Adrenal gland (tissue), 12 donors: ENCODE data around the gene KCNH1. TPM values are rescaled to one million over a fixed set of nuclear protein-coding genes. Genes with fewer than 3 reads are reported as not detected.

Experiments
- DNase-seq, 7 donors: peaks; one replicate each; pipeline ENCODE4 v3.0.0-alpha.2; 2019 to 2020
- H3K27ac ChIP-seq, 5 donors: fragments of 200-600 bp; sonication (generic) in 4 of 5; 1 replicate in 3 of 5; 2 replicates in 2 of 5; pipeline versions ENCODE4 v1.5.1 to v1.8.0; 2016 to 2020; ENCODE audit warnings: mild to moderate bottlenecking in 1 of 5
- H3K27me3 ChIP-seq: fragments of 200-600 bp; 2 replicates; pipeline ENCODE4 v1.8.0; 2021
- H3K36me3 ChIP-seq, 2 donors: fragments of 200-600 bp; replicated peaks in 1 of 2; 1 replicate in 1 of 2; 2 replicates in 1 of 2; pipeline versions ENCODE4 v1.5.1 to v1.8.0; 2018 to 2022
- H3K4me1 ChIP-seq, 2 donors: fragments of 200-600 bp; replicated peaks in 1 of 2; 1 replicate in 1 of 2; 2 replicates in 1 of 2; pipeline versions ENCODE4 v1.5.1 to v1.8.0; 2018 to 2021
- H3K4me3 ChIP-seq, 4 donors: fragments of 200-600 bp; sonication (generic) in 3 of 4; one replicate each; pipeline ENCODE4 v1.5.1; 2016 to 2018
- H3K9me3 ChIP-seq, 3 donors: fragments of 200-600 bp; sonication (generic) in 1 of 3; replicated peaks in 1 of 3; 1 replicate in 2 of 3; 2 replicates in 1 of 3; pipeline versions ENCODE4 v1.5.1 to v1.8.0; 2016 to 2021
- POLR2A ChIP-seq, 2 donors: fragments of 450-650 bp; IDR thresholded peaks; one replicate each; pipeline ENCODE4 v1.6.1; 2017; ENCODE audit warnings: antibody characterized with exemption in 2 of 2, mild to moderate bottlenecking in 2 of 2, moderate library complexity in 1 of 2
- whole genome bisulfite sequencing, 4 donors: extraction: QIAGEN DNeasy Blood & Tissue Kit in 2 of 4; methylation state at CpG; one replicate each; pipeline versions ENCODE4 v1.1.5 to v1.1.7; 2013 to 2017; 5-methylcytosine and 5-hydroxymethylcytosine counted together
- intact Hi-C, 2 donors: fragments of 100-400 bp; cut with DNase I; formaldehyde crosslinking; loops; one replicate each; pipeline versions ENCODE4 v1.14.1 to v1.15.0; 2022 to 2023
- polyA plus RNA-seq, 3 donors: library from polyadenylated mRNA; stranded (reverse); fragments of 200-250 nt in 2 of 3; fragments of 350-450 nt in 1 of 3; fragmentation: Illumina TruSeq in 1 of 3; extraction: RNeasy Lipid Tissue Mini Kit (QIAGEN cat#74804) in 1 of 3; gene quantifications; one replicate each; pipeline ENCODE4 v1.2.3, GENCODE V29; 2013 to 2014
- total RNA-seq, 9 donors: library from RNA; depleted of rRNA in 4 of 9; stranded (reverse); fragments of >200 nt in 4 of 9; fragments of 120-200 nt in 1 of 9; fragmentation: NEBNext Ultra II Directional in 1 of 9; extraction: Animal tissue kit (Norgen Biotek cat#: 25700) in 1 of 9; gene quantifications; one replicate each; pipeline versions ENCODE4 v1.1.0 to v1.2.4, GENCODE V29; 2013 to 2023
- TF ChIP-seq, protein P1 (sequence below), 6 experiments: fragments of 450-650 bp in 4 of 6; fragments of 200-600 bp in 2 of 6; sonication (generic) in 1 of 6; IDR thresholded peaks; 1 replicate in 5 of 6; 2 replicates in 1 of 6; pipeline versions ENCODE4 v1.5.1 to v1.8.0; 2016 to 2021; ENCODE audit warnings: antibody characterized with exemption in 6 of 6, mild to moderate bottlenecking in 2 of 6, moderate library complexity in 1 of 6
- donor health status: healthy with polysubstance abuse.
- donor health status: Bipolar disorder and iron deficiency.
- donor health status: DM: yes; HTN: yes; CAD: no.
- donor health status: DM: no; HTN: no; CAD: no.
- donor health status: DM: no; HTN: no; CAD: no.
- donor health status: DM: yes; HTN: yes; CAD: no.

The KCNH1 gene
- total and polyA plus RNA-seq, 12 donors: 0.15 to 2.2 (median 0.73) TPM; not detected in 4

- H3K27me3 ChIP-seq: no peaks in the 10 kb centered on the region
- intact Hi-C loops: no loop called here
- 51 to 97% (median 56%) methylated on average over 3 of the region's 3 CpGs for WGBS, 4 donors
- H3K27ac ChIP-seq: no peak overlapping the region
- no peak overlapping the region for H3K4me3 ChIP-seq
- no peaks in the 10 kb centered on the region for H3K36me3 ChIP-seq
- no peaks in the 10 kb centered on the region for H3K4me1 ChIP-seq
- DNase-seq: no peak
- TF ChIP-seq, protein P1, sequence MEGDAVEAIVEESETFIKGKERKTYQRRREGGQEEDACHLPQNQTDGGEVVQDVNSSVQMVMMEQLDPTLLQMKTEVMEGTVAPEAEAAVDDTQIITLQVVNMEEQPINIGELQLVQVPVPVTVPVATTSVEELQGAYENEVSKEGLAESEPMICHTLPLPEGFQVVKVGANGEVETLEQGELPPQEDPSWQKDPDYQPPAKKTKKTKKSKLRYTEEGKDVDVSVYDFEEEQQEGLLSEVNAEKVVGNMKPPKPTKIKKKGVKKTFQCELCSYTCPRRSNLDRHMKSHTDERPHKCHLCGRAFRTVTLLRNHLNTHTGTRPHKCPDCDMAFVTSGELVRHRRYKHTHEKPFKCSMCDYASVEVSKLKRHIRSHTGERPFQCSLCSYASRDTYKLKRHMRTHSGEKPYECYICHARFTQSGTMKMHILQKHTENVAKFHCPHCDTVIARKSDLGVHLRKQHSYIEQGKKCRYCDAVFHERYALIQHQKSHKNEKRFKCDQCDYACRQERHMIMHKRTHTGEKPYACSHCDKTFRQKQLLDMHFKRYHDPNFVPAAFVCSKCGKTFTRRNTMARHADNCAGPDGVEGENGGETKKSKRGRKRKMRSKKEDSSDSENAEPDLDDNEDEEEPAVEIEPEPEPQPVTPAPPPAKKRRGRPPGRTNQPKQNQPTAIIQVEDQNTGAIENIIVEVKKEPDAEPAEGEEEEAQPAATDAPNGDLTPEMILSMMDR (IDR thresholded peaks at IDR 0.05): no peak
- no peaks in the 10 kb centered on the region for H3K9me3 ChIP-seq
These were observed 312.3 kb downstream of the KCNH1 start for GRCh38 chr1:210821615-210822014.

- no peak overlapping the region for H3K27ac ChIP-seq
- no peak for TF ChIP-seq POLR2A (IDR thresholded peaks at IDR 0.05)
- TF ChIP-seq, protein P1 (IDR thresholded peaks at IDR 0.05): no peak
- no peak overlapping the region for H3K4me3 ChIP-seq
- DNase-seq: no peak
- no peaks in the 10 kb centered on the region for H3K36me3 ChIP-seq
- 44 to 57% (median 53%) methylated on average over 4 of the region's 4 CpGs for WGBS, 4 donors
- intact Hi-C loops: no loop called here
- H3K4me1 ChIP-seq: no peaks in the 10 kb centered on the region
- H3K9me3 ChIP-seq: no peaks in the 10 kb centered on the region
- no peaks in the 10 kb centered on the region for H3K27me3 ChIP-seq
These were observed 314.7 kb downstream of the KCNH1 start for GRCh38 chr1:210819266-210819665.

GRCh38 chr1:210817385-210818275, 316.3 kb downstream of the KCNH1 start:
- no peaks in the 10 kb centered on the region for H3K9me3 ChIP-seq
- no peaks in the 10 kb centered on the region for H3K4me1 ChIP-seq
- no peaks in the 10 kb centered on the region for H3K36me3 ChIP-seq
- intact Hi-C loops: no loop called here
- H3K27me3 ChIP-seq: no peaks in the 10 kb centered on the region
- no peak overlapping the region for H3K4me3 ChIP-seq
- no peak for DNase-seq
- 49 to 64% (median 57%) methylated on average over 2 of the region's 2 CpGs for WGBS, 4 donors
- TF ChIP-seq, protein P1 (IDR thresholded peaks at IDR 0.05): no peak
- TF ChIP-seq POLR2A (IDR thresholded peaks at IDR 0.05): no peak
- H3K27ac ChIP-seq: no peak overlapping the region

DNA sequence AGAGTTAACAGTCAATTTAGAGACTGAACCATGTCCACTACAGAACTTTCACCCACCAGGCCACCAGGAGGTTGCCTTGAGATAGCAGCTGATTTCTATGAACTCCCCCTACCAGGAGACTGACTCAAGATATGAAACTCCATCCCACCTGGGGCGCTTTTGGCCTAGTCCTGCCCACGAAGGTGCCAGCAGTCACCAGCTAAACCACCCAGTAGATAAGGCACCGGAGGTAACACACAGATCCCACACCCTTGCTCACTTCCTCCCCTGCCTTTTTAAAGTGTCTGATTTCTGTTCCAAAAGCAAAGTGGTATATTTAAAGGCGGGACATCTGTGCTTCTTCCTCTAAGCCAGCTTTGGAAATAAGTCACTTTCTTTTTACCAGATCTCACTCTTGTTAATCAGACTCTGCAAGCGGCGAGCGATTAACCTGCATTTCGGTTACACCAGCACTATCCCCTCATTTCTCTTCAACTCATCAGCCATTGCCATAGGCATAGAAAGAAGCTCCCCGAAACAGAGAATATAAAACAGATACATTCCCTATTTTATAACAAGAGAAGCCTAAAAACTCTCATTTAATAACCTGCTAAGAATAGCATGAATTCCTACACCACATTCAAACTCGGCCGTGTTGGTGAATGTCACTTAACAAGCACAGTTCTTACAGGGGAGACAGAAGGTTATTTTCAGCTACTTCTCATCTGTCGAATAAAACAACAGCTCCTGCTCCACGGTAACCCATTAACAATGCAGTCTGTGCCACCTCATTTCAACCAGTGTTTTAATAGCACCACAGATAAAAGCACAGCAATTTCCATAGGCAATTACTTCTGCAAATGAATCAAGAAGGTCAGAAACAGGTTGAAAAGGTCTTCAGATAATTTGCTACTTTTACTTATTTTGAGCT, 318.1 kb downstream of the KCNH1 start:
- Histone ChIP-seq H3K27me3 (no peaks in the 10 kb centered on the region), H3K36me3 (no peaks in the 10 kb centered on the region), H3K27ac (no peak overlapping the region), H3K4me1 (no peaks in the 10 kb centered on the region), H3K4me3 (no peak overlapping the region), H3K9me3 (no peaks in the 10 kb centered on the region)
- 66 to 73% (median 69%) methylated on average over 13 of the region's 13 CpGs for WGBS, 4 donors
- TF ChIP-seq POLR2A (IDR thresholded peaks at IDR 0.05): no peak
- TF ChIP-seq, protein P1 (IDR thresholded peaks at IDR 0.05): no peak
- no peak for DNase-seq
- intact Hi-C loops: no loop called here
